ENCODE measurements around the gene VIM. TPM values are rescaled to one million over a fixed set of nuclear protein-coding genes. Genes with fewer than 3 reads are reported as not detected.

VIM gene
- total RNA-seq, 1 experiment from 2014 or later: 50.4 TPM

- H3K9me3 Mint-ChIP-seq (ENCODE audit: unreplicated experiment): no peaks in the 10 kb centered on the region
- no peak overlapping the region for H3K4me3 Mint-ChIP-seq (ENCODE audit: unreplicated experiment)
- Histone ChIP-seq H3K4me3 (ENCODE audit: low read depth, low read length) (no peak overlapping the region), H3K36me3 (ENCODE audit: control insufficient read depth, insufficient read depth, low read length) (no peaks in the 10 kb centered on the region), H3K4me1 (peaks cover 32% of the 10 kb centered on the region), H3K27me3 (replicated peaks; ENCODE audit: control insufficient read depth, insufficient read depth, low read length) (no peaks in the 10 kb centered on the region), H3K9me3 (no peaks in the 10 kb centered on the region)
- H3K27ac Mint-ChIP-seq (ENCODE audit: unreplicated experiment): no peak overlapping the region
- ChIA-PET POLR2A (no interaction called here), CTCF (no interaction called here)
- no peaks in the 10 kb centered on the region for H3K36me3 Mint-ChIP-seq (ENCODE audit: insufficient read depth, unreplicated experiment)
- no peak for TF ChIP-seq CTCF (IDR thresholded peaks at IDR 0.05; ENCODE audit: insufficient read depth in 1 of 2, low read depth in 1 of 2, low read length in 1 of 2, severe bottlenecking in 1 of 2, unreplicated experiment in 1 of 2)
- H3K27me3 Mint-ChIP-seq (ENCODE audit: insufficient read depth, unreplicated experiment): no peaks in the 10 kb centered on the region
- H3K4me1 Mint-ChIP-seq (ENCODE audit: low read depth, unreplicated experiment): peaks cover 35% of the 10 kb centered on the region
- no TSS peak for BruUV-seq (replicated peaks)
- DNase-seq: no peak
- intact Hi-C loops (cut with micrococcal nuclease; ENCODE audit: unreplicated experiment): no loop called here
Measured at GRCh38 chr10:17214971-17215781, 12.9 kb upstream of the VIM start.

- Mint-ChIP-seq H3K4me1 (ENCODE audit: low read depth, unreplicated experiment) (peaks cover 29% of the 10 kb centered on the region), H3K27me3 (ENCODE audit: insufficient read depth, unreplicated experiment) (no peaks in the 10 kb centered on the region), H3K36me3 (ENCODE audit: insufficient read depth, unreplicated experiment) (no peaks in the 10 kb centered on the region), H3K27ac (ENCODE audit: unreplicated experiment) (no peak overlapping the region), H3K4me3 (ENCODE audit: unreplicated experiment) (no peak overlapping the region), H3K9me3 (ENCODE audit: unreplicated experiment) (no peaks in the 10 kb centered on the region)
- no peak for TF ChIP-seq CTCF (IDR thresholded peaks at IDR 0.05; ENCODE audit: insufficient read depth in 1 of 2, low read depth in 1 of 2, low read length in 1 of 2, severe bottlenecking in 1 of 2, unreplicated experiment in 1 of 2)
- Histone ChIP-seq H3K27me3 (replicated peaks; ENCODE audit: control insufficient read depth, insufficient read depth, low read length) (no peaks in the 10 kb centered on the region), H3K36me3 (ENCODE audit: control insufficient read depth, insufficient read depth, low read length) (no peaks in the 10 kb centered on the region), H3K4me1 (peaks cover 26% of the 10 kb centered on the region), H3K4me3 (ENCODE audit: low read depth, low read length) (no peak overlapping the region), H3K9me3 (no peaks in the 10 kb centered on the region)
- BruUV-seq (replicated peaks): no TSS peak
- ChIA-PET CTCF (no interaction called here), POLR2A (no interaction called here)
- intact Hi-C loops (cut with micrococcal nuclease; ENCODE audit: unreplicated experiment): no loop called here
- no peak for DNase-seq
Measured at GRCh38 chr10:17215782-17216122, 12.3 kb upstream of the VIM start.

- intact Hi-C loops (cut with micrococcal nuclease; ENCODE audit: unreplicated experiment): no loop called here
- CTCF ChIA-PET: interaction anchor here (0.6 kb wide), 1 partner anchor 399 kb away, joined by 3 read pairs; the partner anchor contains the start of gene RSU1
- Mint-ChIP-seq H3K36me3 (ENCODE audit: insufficient read depth, unreplicated experiment) (no peaks in the 10 kb centered on the region), H3K9me3 (ENCODE audit: unreplicated experiment) (no peaks in the 10 kb centered on the region), H3K27ac (ENCODE audit: unreplicated experiment) (no peak overlapping the region), H3K4me1 (ENCODE audit: low read depth, unreplicated experiment) (peaks cover 25% of the 10 kb centered on the region), H3K4me3 (ENCODE audit: unreplicated experiment) (no peak overlapping the region), H3K27me3 (ENCODE audit: insufficient read depth, unreplicated experiment) (no peaks in the 10 kb centered on the region)
- no peak for TF ChIP-seq CTCF (IDR thresholded peaks at IDR 0.05; ENCODE audit: insufficient read depth in 1 of 2, low read depth in 1 of 2, low read length in 1 of 2, severe bottlenecking in 1 of 2, unreplicated experiment in 1 of 2)
- no TSS peak for BruUV-seq (replicated peaks)
- DNase-seq: no peak
- POLR2A ChIA-PET: no interaction called here
- no peaks in the 10 kb centered on the region for H3K27me3 ChIP-seq (replicated peaks; ENCODE audit: control insufficient read depth, insufficient read depth, low read length)
- H3K4me1 ChIP-seq: peaks cover 24% of the 10 kb centered on the region; the same call in 1 of the 2 replicates
- no peak overlapping the region for H3K4me3 ChIP-seq (ENCODE audit: low read depth, low read length)
- no peaks in the 10 kb centered on the region for H3K9me3 ChIP-seq
- H3K36me3 ChIP-seq (ENCODE audit: control insufficient read depth, insufficient read depth, low read length): no peaks in the 10 kb centered on the region
Measured at GRCh38 chr10:17216217-17216900, 11.7 kb upstream of the VIM start.

All from Caco-2 (cell line).